Peyer's patch (tissue), 4 donors: ENCODE measurements around the gene BSG. TPM values are rescaled to one million over a fixed set of nuclear protein-coding genes. Genes with fewer than 3 reads are reported as not detected.

ENCODE experiments used
- DNase-seq, 3 donors: peaks; one replicate each; pipeline ENCODE4 v3.0.0-alpha.2; 2017 to 2019
- H3K27ac ChIP-seq, 4 donors: fragments of 200-600 bp; sonication (generic); one replicate each; pipeline ENCODE4 v1.5.1; 2016 to 2019
- H3K27me3 ChIP-seq, 2 donors: fragments of 200-600 bp; sonication (generic); one replicate each; pipeline ENCODE4 v1.5.1; 2019
- H3K36me3 ChIP-seq, 3 donors: fragments of 200-600 bp; sonication (generic); one replicate each; pipeline ENCODE4 v1.5.1; 2016 to 2019
- H3K4me1 ChIP-seq, 4 donors: fragments of 200-600 bp; sonication (generic); one replicate each; pipeline ENCODE4 v1.5.1; 2016 to 2019
- H3K4me3 ChIP-seq, 4 donors: fragments of 200-600 bp; sonication (generic); 1 replicate in 3 of 4; 2 replicates in 1 of 4; pipeline ENCODE4 v1.5.1; 2016 to 2019; ENCODE audit warnings: mild to moderate bottlenecking in 1 of 4
- H3K9me3 ChIP-seq, 4 donors: fragments of 200-600 bp; sonication (generic); one replicate each; pipeline ENCODE4 v1.5.1; 2016 to 2019; ENCODE audit warnings: mild to moderate bottlenecking in 1 of 4
- CTCF ChIP-seq, 6 experiments: fragments of 450-650 bp in 4 of 6; fragments of 200-600 bp in 2 of 6; sonication (generic) in 1 of 6; IDR thresholded peaks; one replicate each; pipeline ENCODE4 v1.5.1; 2017 to 2019; ENCODE audit warnings: antibody characterized with exemption in 6 of 6, mild to moderate bottlenecking in 3 of 6, moderate library complexity in 1 of 6
- POLR2A ChIP-seq, 2 donors: fragments of 450-650 bp; IDR thresholded peaks; one replicate each; pipeline ENCODE4 v1.5.1; 2017; ENCODE audit warnings: antibody characterized with exemption in 2 of 2, mild to moderate bottlenecking in 2 of 2, moderate library complexity in 2 of 2
- total RNA-seq, 4 donors: library from RNA; depleted of rRNA; stranded (reverse); fragments of >200 nt; gene quantifications; one replicate each; pipeline ENCODE4 v1.1.0, GENCODE V29; 2016

BSG gene
- total RNA-seq, 4 donors from 2014 or later: 149 to 501 (median 469) TPM

- peaks cover 0 to 50% (median 0%) of the 10 kb centered on the region in 3 donors for H3K36me3 ChIP-seq
- no peaks in the 10 kb centered on the region for H3K27me3 ChIP-seq
- peaks cover 0 to 7% (median 0%) of the 10 kb centered on the region in 4 donors for H3K4me1 ChIP-seq
- no peak overlapping the region for H3K27ac ChIP-seq
- no peak overlapping the region for H3K4me3 ChIP-seq
- H3K9me3 ChIP-seq: no peaks in the 10 kb centered on the region
- no peak for TF ChIP-seq POLR2A (IDR thresholded peaks at IDR 0.05)
- TF ChIP-seq CTCF (IDR thresholded peaks at IDR 0.05): no peak
- no peak for DNase-seq
Observed at GRCh38 chr19:616747-617526, 44.5 kb downstream of the BSG start.

GRCh38 chr19:617551-618246 is 45.3 kb downstream of the BSG start:
- Histone ChIP-seq H3K9me3 (no peaks in the 10 kb centered on the region), H3K27ac (no peak overlapping the region), H3K36me3 (peaks cover 0 to 58% (median 0%) of the 10 kb centered on the region in 3 donors), H3K4me1 (peaks cover 0 to 7% (median 0%) of the 10 kb centered on the region in 4 donors), H3K4me3 (no peak overlapping the region), H3K27me3 (no peaks in the 10 kb centered on the region)
- TF ChIP-seq CTCF (IDR thresholded peaks at IDR 0.05) (no peak), POLR2A (IDR thresholded peaks at IDR 0.05) (no peak)
- no peak for DNase-seq

- no peak for TF ChIP-seq CTCF (IDR thresholded peaks at IDR 0.05)
- no peak for TF ChIP-seq POLR2A (IDR thresholded peaks at IDR 0.05)
- DNase-seq: no peak
- peaks cover 0 to 7% (median 0%) of the 10 kb centered on the region in 4 donors for H3K4me1 ChIP-seq
- H3K36me3 ChIP-seq: peaks cover 0 to 62% (median 0%) of the 10 kb centered on the region in 3 donors
- no peaks in the 10 kb centered on the region for H3K9me3 ChIP-seq
- H3K27me3 ChIP-seq: no peaks in the 10 kb centered on the region
- no peak overlapping the region for H3K27ac ChIP-seq
- H3K4me3 ChIP-seq: no peak overlapping the region
Observed at GRCh38 chr19:618247-618619, 45.8 kb downstream of the BSG start.

- no peak overlapping the region for H3K4me3 ChIP-seq
- DNase-seq: no peak
- peaks cover 0 to 7% (median 0%) of the 10 kb centered on the region in 4 donors for H3K4me1 ChIP-seq
- no peak for TF ChIP-seq CTCF (IDR thresholded peaks at IDR 0.05)
- TF ChIP-seq POLR2A (IDR thresholded peaks at IDR 0.05): no peak
- no peaks in the 10 kb centered on the region for H3K9me3 ChIP-seq
- no peaks in the 10 kb centered on the region for H3K27me3 ChIP-seq
- peaks cover 0 to 63% (median 0%) of the 10 kb centered on the region in 3 donors for H3K36me3 ChIP-seq
- H3K27ac ChIP-seq: no peak overlapping the region
Observed at GRCh38 chr19:618674-619285, 46.4 kb downstream of the BSG start.

GRCh38 chr19:619286-620002 is 47.0 kb downstream of the BSG start:
- H3K4me3 ChIP-seq: no peak overlapping the region
- TF ChIP-seq POLR2A (IDR thresholded peaks at IDR 0.05) (no peak), CTCF (IDR thresholded peaks at IDR 0.05) (no peak)
- H3K9me3 ChIP-seq: no peaks in the 10 kb centered on the region
- H3K36me3 ChIP-seq: peaks cover 0 to 70% (median 0%) of the 10 kb centered on the region in 3 donors
- no peaks in the 10 kb centered on the region for H3K27me3 ChIP-seq
- H3K27ac ChIP-seq: no peak overlapping the region
- peaks cover 0 to 7% (median 0%) of the 10 kb centered on the region in 4 donors for H3K4me1 ChIP-seq
- no peak for DNase-seq
